Pulmonary artery endothelial cell (primary cell): ENCODE results near the gene NR2F6. TPM values are rescaled to one million over a fixed set of nuclear protein-coding genes. Genes with fewer than 3 reads are reported as not detected.
"Not testable (repeated sequence)": the region's sequence is repeated elsewhere in the genome, so short reads cannot be mapped to it uniquely, and the experiment has no call there.

ENCODE experiments used
- DNase-seq: peaks from one replicate; pipeline ENCODE4 v3.0.0-alpha.2; 2011; ENCODE audit warnings: low read depth, low spot score
- total RNA-seq: library from RNA; depleted of rRNA; stranded (reverse); fragments of >200 nt; gene quantifications from 2 replicates; pipeline ENCODE4 v1.2.3, GENCODE V29; 2014

Gene NR2F6
- total RNA-seq, 1 donor from 2014 or later = 45.7 TPM

DNA sequence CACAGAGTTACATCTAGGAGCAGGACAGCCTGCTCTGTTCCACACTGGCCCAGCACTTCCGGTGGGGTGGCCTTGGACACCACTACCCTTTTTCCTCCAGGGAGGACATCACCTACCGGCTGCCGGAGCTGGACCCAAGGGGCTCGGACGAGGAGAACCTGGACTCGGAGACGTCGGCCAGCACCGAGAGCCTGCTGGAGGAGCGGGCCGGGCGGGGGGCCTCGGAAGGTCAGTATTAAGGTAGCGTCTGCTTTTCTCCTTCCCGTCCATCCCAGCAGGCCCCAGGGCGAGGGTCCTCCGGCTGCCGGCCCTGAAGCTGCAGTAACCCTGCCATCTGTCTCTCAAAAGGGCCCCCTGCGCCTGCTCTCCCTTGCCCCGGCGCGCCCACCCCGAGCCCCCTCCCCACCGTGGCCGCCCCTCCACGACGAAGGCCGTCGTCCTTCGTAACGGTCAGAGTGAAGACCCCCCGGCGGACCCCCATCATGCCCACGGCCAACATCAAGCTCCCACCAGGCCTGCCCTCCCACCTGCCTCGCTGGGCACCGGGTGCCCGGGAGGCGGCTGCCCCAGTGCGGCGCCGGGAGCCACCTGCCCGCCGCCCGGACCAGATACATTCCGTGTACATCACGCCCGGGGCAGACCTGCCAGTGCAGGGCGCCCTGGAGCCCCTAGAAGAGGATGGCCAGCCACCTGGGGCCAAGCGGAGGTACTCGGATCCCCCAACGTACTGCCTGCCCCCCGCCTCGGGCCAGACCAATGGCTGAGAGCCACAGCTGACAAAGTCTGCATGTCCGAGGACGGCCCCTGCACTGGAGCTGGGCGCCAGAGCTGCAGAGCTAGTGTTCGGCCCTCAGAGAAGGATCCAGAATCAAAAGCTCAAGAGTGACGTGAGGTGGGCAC is 33.9 kb downstream of the NR2F6 start:
- DNase-seq = no peak

DNA sequence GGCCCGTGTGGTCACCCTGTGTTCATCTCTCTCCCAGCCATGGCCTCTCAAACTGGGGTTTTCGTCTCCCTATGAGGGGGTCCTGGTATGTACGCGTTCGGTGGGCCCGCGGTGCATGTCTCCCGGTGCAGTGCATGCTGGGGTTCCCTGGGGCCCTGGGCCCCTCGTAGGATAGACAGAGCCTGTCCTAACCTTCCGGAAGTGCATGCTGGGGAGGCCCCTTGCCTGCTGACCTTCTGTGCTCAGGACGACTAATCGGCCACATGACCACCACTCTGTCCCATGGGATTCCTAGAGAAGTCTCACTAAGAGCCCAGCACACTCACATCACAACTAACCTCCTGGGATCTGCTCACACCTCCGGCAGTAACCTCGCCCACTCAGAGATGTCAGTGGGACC is 35.4 kb downstream of the NR2F6 start:
- no peak for DNase-seq

DNA sequence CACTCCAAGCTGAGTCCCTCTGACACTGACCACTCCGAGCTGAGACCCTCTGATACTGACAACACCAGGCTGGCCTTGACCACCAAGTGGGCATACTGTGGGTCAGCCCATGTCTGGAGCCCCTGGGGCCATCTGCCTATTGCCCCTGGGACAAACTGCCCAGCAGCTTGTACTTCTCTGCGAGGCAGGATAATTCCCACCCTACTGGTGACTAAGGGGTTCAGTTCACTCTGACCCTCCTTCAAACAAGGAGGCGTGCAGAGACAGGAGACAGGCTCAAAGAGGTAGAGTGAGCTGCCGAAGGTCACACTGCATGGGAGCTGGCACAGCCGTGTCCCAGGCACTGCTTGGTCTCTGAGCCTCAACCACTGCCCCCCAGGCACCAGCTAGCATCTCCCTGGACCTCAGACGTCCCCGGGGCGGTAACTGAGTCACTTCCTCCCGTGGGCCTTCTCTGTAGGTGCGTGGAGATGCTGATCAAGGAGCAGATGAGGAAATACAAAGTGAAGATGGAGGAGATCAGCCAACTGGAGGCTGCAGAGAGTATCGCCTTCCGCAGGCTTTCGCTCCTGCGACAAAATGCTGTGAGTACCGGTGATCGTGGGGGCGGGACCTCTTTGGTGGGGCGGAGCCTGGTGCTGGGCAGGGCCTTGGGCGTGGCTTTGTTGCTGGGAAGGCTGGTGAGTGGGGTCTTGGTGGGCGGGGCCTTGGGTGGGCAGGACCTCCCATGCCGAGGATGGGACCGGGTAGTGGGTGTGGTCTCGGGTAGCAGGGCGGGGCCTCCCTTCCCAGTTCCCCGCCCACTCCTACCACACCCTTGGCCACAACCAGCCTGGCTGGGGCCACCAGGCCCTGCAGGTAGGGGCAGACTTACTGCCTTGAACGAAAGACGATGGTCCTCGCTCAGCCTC is 36.3 kb downstream of the NR2F6 start:
- DNase-seq = no peak

- DNase-seq = no peak
These were observed 38.8 kb downstream of the NR2F6 start for GRCh38 chr19:17206736-17207581.

DNA sequence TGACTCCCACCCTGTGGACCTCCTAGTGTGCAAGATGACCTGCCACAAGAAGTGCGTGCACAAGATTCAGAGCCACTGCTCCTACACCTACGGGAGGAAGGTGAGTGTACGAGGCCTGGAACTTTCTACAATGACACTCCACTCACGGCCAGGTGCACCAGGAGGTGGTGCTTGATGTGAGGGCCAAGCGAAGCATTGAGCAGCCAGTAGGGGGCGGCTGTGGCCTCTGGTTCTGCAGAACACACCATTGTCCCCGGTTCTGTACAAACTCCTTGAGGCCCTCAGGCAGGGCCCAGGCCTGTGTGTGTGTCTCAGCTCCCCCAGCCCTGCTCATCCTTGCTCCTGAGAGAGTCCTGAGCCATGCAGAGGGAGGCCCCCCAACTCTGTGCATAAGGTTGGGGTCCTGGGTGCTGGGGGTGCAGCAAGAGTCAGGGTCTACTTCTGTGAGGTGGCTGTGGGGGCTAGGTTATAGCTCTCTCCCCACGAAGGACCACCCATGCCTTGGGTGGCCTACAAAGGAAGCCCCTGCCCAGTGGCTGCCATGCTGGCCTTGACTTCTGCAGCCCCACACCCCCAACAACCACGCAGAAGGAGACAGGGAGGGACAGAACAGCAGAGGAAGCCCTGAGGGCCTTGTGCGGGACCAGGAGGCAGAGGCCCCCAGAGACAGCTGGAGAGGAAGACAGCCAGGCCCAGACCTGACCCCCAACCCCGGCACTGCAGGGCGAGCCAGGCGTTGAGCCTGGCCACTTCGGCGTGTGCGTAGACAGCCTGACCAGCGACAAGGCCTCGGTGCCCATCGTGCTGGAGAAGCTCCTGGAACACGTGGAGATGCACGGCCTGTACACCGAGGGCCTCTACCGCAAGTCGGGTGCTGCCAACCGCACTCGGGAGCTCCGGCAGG is 40.2 kb downstream of the NR2F6 start:
- DNase-seq = peak; percentile 22

DNA sequence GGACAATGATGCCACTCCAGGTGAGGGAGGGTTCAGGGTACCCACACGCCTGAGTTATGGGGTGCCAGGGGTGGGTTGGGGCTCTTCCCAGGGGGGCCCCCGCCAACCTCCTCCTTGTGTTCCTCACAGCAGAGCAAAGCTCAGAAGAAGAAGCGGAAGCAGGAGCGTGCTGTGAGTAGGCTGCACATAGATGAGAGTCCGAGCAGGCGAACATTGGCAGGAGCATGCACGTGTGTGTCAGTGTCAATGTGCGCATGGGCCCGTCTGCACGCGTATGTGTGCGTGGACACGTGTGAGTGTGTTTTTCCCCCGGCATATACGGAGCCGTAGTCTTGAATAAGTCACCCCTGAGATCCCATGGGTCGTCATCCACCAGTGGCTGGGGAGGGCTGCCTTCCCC is 43.0 kb downstream of the NR2F6 start:
- no peak for DNase-seq

GRCh38 chr19:17202249-17202648 is 43.5 kb downstream of the NR2F6 start:
- DNase-seq = no peak

- DNase-seq = no peak
These were observed 45.2 kb downstream of the NR2F6 start for GRCh38 chr19:17200408-17201079.

GRCh38 chr19:17197666-17198065 is 48.1 kb downstream of the NR2F6 start:
- DNase-seq = no peak

DNA sequence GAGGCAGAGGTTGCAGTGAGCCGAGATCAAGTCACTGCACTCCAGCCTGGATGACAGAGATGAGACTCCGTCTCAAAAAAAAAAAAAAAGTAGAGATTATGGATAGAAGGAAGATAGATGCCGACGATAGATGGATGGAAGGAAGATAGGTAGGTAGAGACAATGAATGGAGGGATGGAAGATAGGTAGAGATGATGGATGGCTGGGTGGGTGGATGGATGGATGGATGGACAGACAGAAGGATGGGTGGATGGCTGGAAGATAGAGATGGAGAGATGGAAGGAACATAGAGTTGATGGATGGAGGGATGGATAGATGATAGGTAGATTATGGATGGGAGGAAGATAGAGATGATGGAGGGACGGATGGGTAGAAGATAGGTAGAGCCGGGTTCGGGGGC is 49.1 kb downstream of the NR2F6 start:
- DNase-seq = no peak

GRCh38 chr19:17195106-17195505 is 50.6 kb downstream of the NR2F6 start:
- no peak for DNase-seq

DNA sequence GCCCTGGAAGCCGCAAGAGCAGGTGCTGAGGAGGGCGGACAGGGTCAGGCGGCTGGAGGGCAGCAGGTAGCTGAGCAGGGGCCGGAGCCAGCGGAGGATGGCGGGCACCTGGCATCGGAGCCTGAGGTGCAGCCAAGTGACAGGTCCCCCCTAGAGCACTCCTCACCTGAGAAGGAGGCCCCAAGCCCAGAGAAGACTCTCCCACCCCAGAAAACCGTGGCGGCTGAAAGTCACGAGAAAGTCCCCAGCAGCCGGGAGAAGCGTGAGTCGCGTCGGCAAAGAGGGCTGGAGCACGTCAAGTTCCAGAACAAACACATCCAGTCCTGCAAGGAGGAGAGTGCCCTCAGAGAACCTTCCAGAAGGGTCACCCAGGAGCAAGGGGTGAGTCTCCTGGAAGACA is 51.1 kb downstream of the NR2F6 start:
- no peak for DNase-seq

DNA sequence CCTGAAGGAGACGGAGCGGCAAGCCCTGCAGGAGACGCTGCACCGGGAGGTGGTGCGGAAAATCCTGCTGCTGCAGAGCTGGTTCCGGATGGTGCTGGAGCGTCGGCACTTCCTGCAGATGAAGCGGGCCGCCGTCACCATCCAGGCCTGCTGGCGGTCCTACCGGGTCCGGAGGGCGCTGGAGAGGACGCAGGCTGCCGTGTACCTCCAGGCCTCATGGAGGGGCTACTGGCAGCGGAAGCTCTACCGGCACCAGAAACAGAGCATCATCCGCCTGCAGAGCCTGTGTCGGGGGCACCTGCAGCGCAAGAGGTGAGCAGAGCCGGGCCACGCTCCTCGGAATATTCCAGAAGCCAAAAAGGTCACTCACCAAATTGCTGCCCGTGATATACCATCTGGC is 53.0 kb downstream of the NR2F6 start:
- DNase-seq = no peak

DNA sequence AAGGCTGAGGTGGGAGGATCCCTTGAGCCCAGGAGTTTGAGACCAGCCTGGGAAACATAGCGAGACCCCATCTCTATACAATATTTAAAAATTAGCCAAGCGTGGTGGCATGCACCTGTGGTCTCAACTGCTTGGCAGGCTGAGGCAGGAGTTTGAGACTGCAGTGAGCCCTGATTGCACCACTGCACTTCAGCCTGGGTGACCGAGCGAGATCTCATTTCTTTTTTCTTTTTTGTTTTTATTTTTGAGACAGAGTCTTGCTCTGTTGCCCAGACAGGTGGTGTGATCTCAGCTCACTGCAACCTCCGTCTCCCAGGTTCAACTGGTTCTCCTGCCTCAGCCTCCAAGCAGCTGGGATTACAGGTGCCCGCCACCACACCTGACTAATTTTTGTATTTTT is 54.0 kb downstream of the NR2F6 start:
- not testable (repeated sequence) for DNase-seq

GRCh38 chr19:17185590-17185989 is 60.1 kb downstream of the NR2F6 start:
- DNase-seq = no peak

- DNase-seq = no peak
These were observed 61.3 kb downstream of the NR2F6 start for GRCh38 chr19:17184371-17184841.

DNA sequence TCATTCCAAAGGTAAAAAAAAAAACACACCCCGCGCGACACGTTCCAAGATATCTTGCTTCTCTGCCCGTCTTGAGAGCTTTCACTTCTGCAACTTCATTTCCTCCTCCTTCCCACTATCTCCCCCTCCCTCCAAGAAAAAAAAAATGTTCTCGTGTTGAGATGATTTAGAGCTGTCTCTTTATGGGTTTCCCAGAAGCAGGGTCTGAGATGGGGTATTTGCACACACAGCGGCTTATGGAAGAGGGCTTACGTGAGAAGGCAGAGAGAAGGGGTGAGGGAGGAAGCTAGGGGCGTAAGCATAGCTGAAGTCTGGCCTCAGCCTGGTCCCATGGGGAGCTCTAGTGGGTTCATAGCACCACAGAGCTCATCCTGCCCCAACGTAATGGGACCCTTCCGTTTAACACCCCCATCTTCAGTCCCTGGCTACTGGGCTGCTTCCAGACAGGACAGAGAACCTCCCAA is 61.8 kb downstream of the NR2F6 start:
- DNase-seq = no peak

DNA sequence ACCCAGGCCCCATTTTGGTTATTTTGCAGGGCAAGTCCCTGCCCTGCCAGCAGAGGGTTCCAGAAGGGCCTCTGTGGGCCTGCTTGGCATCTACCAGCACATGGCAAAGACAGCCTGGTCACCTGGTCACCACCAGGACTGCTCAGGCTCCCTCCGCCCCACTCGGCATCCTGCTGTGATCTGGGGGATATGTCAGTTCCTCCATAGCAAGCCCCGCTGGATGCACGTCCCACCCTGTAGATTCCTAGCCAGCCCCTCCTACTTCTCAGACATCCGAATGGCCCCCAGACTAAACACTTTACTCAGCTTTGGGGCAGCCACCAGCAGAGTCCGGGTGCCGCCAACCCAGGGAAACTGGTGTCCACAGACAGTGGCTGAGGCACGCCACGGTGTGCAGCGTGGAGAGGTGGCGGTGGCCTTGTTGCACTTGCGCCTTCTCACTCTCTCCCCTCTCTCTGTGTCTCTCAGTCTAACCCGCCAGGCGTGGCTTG is 62.4 kb downstream of the NR2F6 start:
- no peak for DNase-seq
